Cardiac muscle cell (in vitro differentiated cells and primary cell): ENCODE measurements around the gene ZNF277. TPM values are rescaled to one million over a fixed set of nuclear protein-coding genes. Genes with fewer than 3 reads are reported as not detected.
A peak's percentile ranks its signal among the peaks of the same experiment; 100 is the strongest.

Experiments
- DNase-seq, 2 donors: peaks; one replicate each; pipeline versions ENCODE4 v3.0.0 to v3.0.0-alpha.2; 2010 to 2017; ENCODE audit warnings: low read depth in 1 of 2, low spot score in 1 of 2
- H3K27ac ChIP-seq: fragments of 200-600 bp; sonication (generic); 2 replicates; pipeline ENCODE4 v1.5.1; 2016
- H3K27me3 ChIP-seq: fragments of 200-600 bp; sonication (generic); 2 replicates; pipeline ENCODE4 v1.6.0; 2016; ENCODE audit warnings: control low read depth
- H3K36me3 ChIP-seq: fragments of 200-600 bp; sonication (generic); 2 replicates; pipeline ENCODE4 v1.5.1; 2016; ENCODE audit warnings: control low read depth
- H3K4me1 ChIP-seq: fragments of 200-600 bp; sonication (generic); 2 replicates; pipeline ENCODE4 v1.8.1; 2017; ENCODE audit warnings: low read depth, mild to moderate bottlenecking, mixed run types
- H3K4me3 ChIP-seq: fragments of 200-600 bp; sonication (generic); 2 replicates; pipeline ENCODE4 v1.5.1; 2016; ENCODE audit warnings: mild to moderate bottlenecking
- H3K9me3 ChIP-seq: fragments of 200-600 bp; sonication (generic); 2 replicates; pipeline ENCODE4 v1.5.1; 2017; ENCODE audit warnings: low read depth, mild to moderate bottlenecking, control low read depth
- CTCF ChIP-seq: IDR thresholded peaks from 2 replicates; pipeline ENCODE4 v1.5.1; 2012; ENCODE audit warnings: low read depth, mild to moderate bottlenecking, low read length
- polyA plus RNA-seq: library from polyadenylated mRNA; unstranded; fragments of >200 nt; fragmentation: Nextera tagmentation; extraction: Ambion mirVana; gene quantifications from 2 replicates; pipeline ENCODE4 v1.2.1, GENCODE V29; 2016
- total RNA-seq: library from RNA; depleted of rRNA; stranded (reverse); fragments of >200 nt; gene quantifications from 2 replicates; pipeline ENCODE4 v1.2.3, GENCODE V29; 2016

Gene ZNF277
- total and polyA plus RNA-seq, 2 experiments from 2014 or later, result 9.8 to 22.6 TPM

- peaks cover 13% of the 10 kb centered on the region for H3K36me3 ChIP-seq
- no peak overlapping the region for H3K27ac ChIP-seq
- no peaks in the 10 kb centered on the region for H3K9me3 ChIP-seq
- H3K27me3 ChIP-seq, result no peaks in the 10 kb centered on the region
- no peaks in the 10 kb centered on the region for H3K4me1 ChIP-seq
- no peak for TF ChIP-seq CTCF
- H3K4me3 ChIP-seq, result no peak overlapping the region
- DNase-seq, result no peak
Observed at GRCh38 chr7:112347088-112347487, 140.6 kb downstream of the ZNF277 start.

DNA sequence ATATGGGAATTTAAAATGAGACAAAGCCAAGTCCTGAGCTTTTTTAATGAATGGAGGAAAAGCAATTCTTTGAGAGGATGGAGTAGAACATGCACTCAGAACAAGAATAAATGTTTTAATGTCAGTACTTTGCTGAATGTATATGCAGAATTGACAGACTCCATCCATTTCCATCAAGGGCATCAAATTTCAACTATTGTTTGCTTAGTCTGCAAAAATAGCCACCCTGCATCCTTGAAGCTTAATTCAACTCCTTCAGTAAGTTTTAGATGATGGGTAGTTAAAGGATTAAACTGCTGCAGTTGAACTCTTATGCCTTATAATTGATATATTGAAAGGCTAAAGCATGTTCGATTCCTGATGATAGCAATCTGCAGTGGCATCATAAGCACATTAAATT is 144.1 kb downstream of the ZNF277 start:
- H3K27me3 ChIP-seq, result no peaks in the 10 kb centered on the region
- H3K4me3 ChIP-seq, result no peak overlapping the region
- H3K9me3 ChIP-seq, result no peaks in the 10 kb centered on the region
- H3K36me3 ChIP-seq, result no peaks in the 10 kb centered on the region
- DNase-seq, result no peak
- no peak for TF ChIP-seq CTCF
- no peak overlapping the region for H3K27ac ChIP-seq
- H3K4me1 ChIP-seq, result peaks cover 3% of the 10 kb centered on the region

DNA sequence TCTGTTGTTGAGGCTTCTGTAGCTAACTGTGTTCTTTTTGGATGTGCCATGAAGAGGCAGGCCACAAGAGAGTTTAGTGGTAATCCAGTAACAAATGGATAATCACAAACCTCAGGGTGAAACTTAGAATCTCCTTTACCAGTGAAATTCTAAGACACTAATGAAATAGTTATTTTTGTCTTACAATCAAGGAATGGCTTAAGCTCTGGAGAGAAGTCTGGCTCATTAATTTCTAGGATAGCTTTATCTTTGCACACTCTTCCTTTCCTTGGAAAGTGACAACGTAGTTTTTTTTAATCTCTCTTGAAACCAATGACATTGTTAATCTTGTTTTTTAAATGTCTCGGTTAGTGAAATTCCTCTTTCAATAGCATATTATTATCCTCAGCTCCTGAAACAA is 150.1 kb downstream of the ZNF277 start:
- Histone ChIP-seq H3K4me3 (no peak overlapping the region), H3K36me3 (no peaks in the 10 kb centered on the region), H3K4me1 (peaks cover 3% of the 10 kb centered on the region), H3K27ac (no peak overlapping the region), H3K9me3 (no peaks in the 10 kb centered on the region), H3K27me3 (no peaks in the 10 kb centered on the region)
- DNase-seq, result no peak
- no peak for TF ChIP-seq CTCF

GRCh38 chr7:112357136-112357535 is 150.6 kb downstream of the ZNF277 start:
- TF ChIP-seq CTCF, result no peak
- Histone ChIP-seq H3K4me1 (peaks cover 3% of the 10 kb centered on the region), H3K36me3 (no peaks in the 10 kb centered on the region), H3K4me3 (no peak overlapping the region), H3K27me3 (no peaks in the 10 kb centered on the region), H3K27ac (no peak overlapping the region), H3K9me3 (no peaks in the 10 kb centered on the region)
- DNase-seq, result peak in 1 of 2 donors; percentile 9

DNA sequence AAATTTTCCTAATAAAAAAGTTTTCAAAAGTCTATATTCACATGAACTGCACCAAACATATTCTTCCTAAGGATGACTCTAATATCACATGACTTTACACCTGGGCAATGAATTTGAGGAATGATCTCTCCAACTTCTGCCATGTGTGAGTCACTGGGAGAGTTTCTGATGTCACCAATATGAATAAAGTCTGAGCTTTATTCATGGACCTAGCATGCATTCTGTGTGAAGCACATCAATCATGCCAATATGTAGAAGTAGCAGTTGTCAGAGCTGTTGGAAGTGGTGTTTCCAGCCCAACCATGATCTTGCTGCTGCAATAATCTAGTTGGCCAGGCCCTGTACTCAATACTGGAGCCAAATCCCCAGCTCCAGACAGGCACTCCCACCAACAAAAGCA is 152.0 kb downstream of the ZNF277 start:
- DNase-seq, result no peak
- Histone ChIP-seq H3K27ac (no peak overlapping the region), H3K36me3 (no peaks in the 10 kb centered on the region), H3K9me3 (no peaks in the 10 kb centered on the region), H3K4me1 (peaks cover 5% of the 10 kb centered on the region), H3K27me3 (no peaks in the 10 kb centered on the region), H3K4me3 (no peak overlapping the region)
- TF ChIP-seq CTCF, result no peak

GRCh38 chr7:112359086-112359485 is 152.6 kb downstream of the ZNF277 start:
- no peaks in the 10 kb centered on the region for H3K36me3 ChIP-seq
- no peak for DNase-seq
- H3K9me3 ChIP-seq, result no peaks in the 10 kb centered on the region
- H3K27me3 ChIP-seq, result no peaks in the 10 kb centered on the region
- H3K4me3 ChIP-seq, result no peak overlapping the region
- TF ChIP-seq CTCF, result no peak
- H3K4me1 ChIP-seq, result peaks cover 5% of the 10 kb centered on the region
- no peak overlapping the region for H3K27ac ChIP-seq
